Measurements from ENCODE around the gene NAB2.

DNA sequence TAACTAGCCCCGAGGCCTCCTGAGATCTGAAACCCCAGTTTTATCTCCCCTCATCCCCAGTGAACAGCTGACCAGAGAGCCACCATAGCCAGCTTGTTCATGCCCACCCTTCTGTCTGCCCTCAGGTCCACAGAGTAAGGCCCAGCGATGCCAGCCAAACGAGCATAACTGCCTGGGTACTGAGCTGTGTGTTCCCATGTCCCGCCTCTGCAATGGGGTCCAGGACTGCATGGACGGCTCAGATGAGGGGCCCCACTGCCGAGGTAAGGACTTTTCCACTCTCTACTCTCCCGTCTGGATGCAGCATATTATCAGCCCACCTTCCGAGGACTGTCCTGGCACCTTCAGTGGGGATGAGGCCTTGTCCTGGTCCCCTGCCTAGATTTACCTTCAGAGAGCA lies 52.3 kb downstream of the NAB2 start:
- TF ChIP-seq, protein P1, sequence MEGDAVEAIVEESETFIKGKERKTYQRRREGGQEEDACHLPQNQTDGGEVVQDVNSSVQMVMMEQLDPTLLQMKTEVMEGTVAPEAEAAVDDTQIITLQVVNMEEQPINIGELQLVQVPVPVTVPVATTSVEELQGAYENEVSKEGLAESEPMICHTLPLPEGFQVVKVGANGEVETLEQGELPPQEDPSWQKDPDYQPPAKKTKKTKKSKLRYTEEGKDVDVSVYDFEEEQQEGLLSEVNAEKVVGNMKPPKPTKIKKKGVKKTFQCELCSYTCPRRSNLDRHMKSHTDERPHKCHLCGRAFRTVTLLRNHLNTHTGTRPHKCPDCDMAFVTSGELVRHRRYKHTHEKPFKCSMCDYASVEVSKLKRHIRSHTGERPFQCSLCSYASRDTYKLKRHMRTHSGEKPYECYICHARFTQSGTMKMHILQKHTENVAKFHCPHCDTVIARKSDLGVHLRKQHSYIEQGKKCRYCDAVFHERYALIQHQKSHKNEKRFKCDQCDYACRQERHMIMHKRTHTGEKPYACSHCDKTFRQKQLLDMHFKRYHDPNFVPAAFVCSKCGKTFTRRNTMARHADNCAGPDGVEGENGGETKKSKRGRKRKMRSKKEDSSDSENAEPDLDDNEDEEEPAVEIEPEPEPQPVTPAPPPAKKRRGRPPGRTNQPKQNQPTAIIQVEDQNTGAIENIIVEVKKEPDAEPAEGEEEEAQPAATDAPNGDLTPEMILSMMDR (IDR thresholded peaks at IDR 0.05; ENCODE audit: extremely low read depth in 1 of 2, insufficient read depth in 1 of 2, low read depth in 1 of 2, low read length in 2 of 2) = no peak
- no peak for TF ChIP-seq EZH2 (IDR thresholded peaks at IDR 0.05; ENCODE audit: borderline replicate concordance, low read depth, low read length, severe bottlenecking)
- no peak for TF ChIP-seq JUN (IDR thresholded peaks at IDR 0.05; ENCODE audit: borderline replicate concordance, insufficient read depth, insufficient read length, low read depth)
- no peak for TF ChIP-seq POLR2A (IDR thresholded peaks at IDR 0.05; ENCODE audit: low read depth, low read length)
- TF ChIP-seq POLR2AphosphoS5 (IDR thresholded peaks at IDR 0.05; ENCODE audit: insufficient read depth, low read depth, low read length) = no peak
- TF ChIP-seq, protein P2, sequence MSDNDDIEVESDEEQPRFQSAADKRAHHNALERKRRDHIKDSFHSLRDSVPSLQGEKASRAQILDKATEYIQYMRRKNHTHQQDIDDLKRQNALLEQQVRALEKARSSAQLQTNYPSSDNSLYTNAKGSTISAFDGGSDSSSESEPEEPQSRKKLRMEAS (IDR thresholded peaks at IDR 0.05; ENCODE audit: insufficient read depth, insufficient read length) = no peak

Measured in endothelial cell of umbilical vein (primary cell).